Heart right ventricle (tissue), 16 donors: ENCODE data around the gene MPRIP. TPM values are rescaled to one million over a fixed set of nuclear protein-coding genes. Genes with fewer than 3 reads are reported as not detected.

ENCODE experiments used
- ATAC-seq, 8 donors: fragments of 200-7000 bp; cut with Tn5 transposase; one replicate each; pipeline ENCODE4 v1.9.1; 2020; ENCODE audit warnings: mild to moderate bottlenecking in 8 of 8, moderate library complexity in 8 of 8, moderate number of reproducible peaks in 1 of 8
- DNase-seq, 2 donors: peaks; one replicate each; pipeline ENCODE4 v3.0.0-alpha.2; 2020
- H3K27ac ChIP-seq, 10 donors: fragments of 200-600 bp; sonication (generic) in 2 of 10; one replicate each; pipeline versions ENCODE4 v1.5.0 to v1.8.0; 2020 to 2022; ENCODE audit warnings: mild to moderate bottlenecking in 3 of 10
- H3K27me3 ChIP-seq, 7 donors: fragments of 200-600 bp; one replicate each; pipeline ENCODE4 v1.8.0; 2021 to 2022; ENCODE audit warnings: mild to moderate bottlenecking in 2 of 7
- H3K36me3 ChIP-seq, 9 donors: fragments of 200-600 bp; sonication (generic) in 1 of 9; one replicate each; pipeline versions ENCODE4 v1.5.0 to v1.8.0; 2020 to 2022; ENCODE audit warnings: mild to moderate bottlenecking in 2 of 9
- H3K4me1 ChIP-seq, 9 donors: fragments of 200-600 bp; sonication (generic) in 1 of 9; one replicate each; pipeline versions ENCODE4 v1.5.0 to v1.8.0; 2020 to 2022; ENCODE audit warnings: mild to moderate bottlenecking in 4 of 9
- H3K4me3 ChIP-seq, 10 donors: fragments of 200-600 bp; sonication (generic) in 2 of 10; one replicate each; pipeline versions ENCODE4 v1.5.0 to v1.8.0; 2020 to 2022; ENCODE audit warnings: mild to moderate bottlenecking in 7 of 10, moderate library complexity in 2 of 10
- H3K9me3 ChIP-seq, 11 donors: fragments of 200-600 bp in 10 of 11; sonication (generic) in 2 of 11; one replicate each; pipeline versions ENCODE4 v1.5.0 to v1.8.0; 2013 to 2022; ENCODE audit warnings: mild to moderate bottlenecking in 2 of 11, control low read depth in 1 of 11, moderate library complexity in 1 of 11
- WGBS, 2 donors: extraction: QIAGEN DNeasy Blood & Tissue Kit; methylation state at CpG; one replicate each; pipeline ENCODE4 v1.1.7; 2013; ENCODE audit warnings: inconsistent platforms in 1 of 2; 5-methylcytosine and 5-hydroxymethylcytosine counted together
- intact Hi-C, 10 donors: fragments of 100-400 bp; cut with DNase I; formaldehyde crosslinking; loops; one replicate each; pipeline versions ENCODE4 v1.11.1 to v1.14.2; 2022
- polyA plus RNA-seq, 2 donors: library from polyadenylated mRNA; stranded (reverse); fragments of 200-250 nt; gene quantifications; one replicate each; pipeline ENCODE4 v1.2.3, GENCODE V29; 2013
- total RNA-seq, 10 donors: library from RNA; stranded (reverse); fragmentation: NEBNext Ultra II Directional in 3 of 10; extraction: Animal tissue kit (Norgen Biotek cat#: 25700) in 3 of 10; gene quantifications; one replicate each; pipeline versions ENCODE4 v1.2.1 to v1.2.4, GENCODE V29; 2021 to 2023
- TF ChIP-seq, protein P1 (sequence below), 9 donors: fragments of 200-600 bp; sonication (generic) in 2 of 9; IDR thresholded peaks; one replicate each; pipeline versions ENCODE4 v1.5.0 to v1.8.0; 2021 to 2022; ENCODE audit warnings: antibody characterized with exemption in 9 of 9, mild to moderate bottlenecking in 5 of 9, moderate library complexity in 1 of 9
- donor health status: Arrhythmogenic right ventricular cardiomyopathy.
- donor health status: ischemic (EF 13 %, LVEDD 7.1; RV severe dilation, severe dysfunction).
- donor health status: healthy with polysubstance abuse.
- donor health status: DM: no; HTN: yes; CAD: no.
- donor health status: DM: no; HTN: no; CAD: no.
- donor health status: ischemic (EF 25% LVEDD 6.9; RV normal size, moderate dysfunction).
- donor health status: ischemic (EF 25% LVEDD 5.7; RV mildly dilated, moderate dysfunction).
- donor health status: healthy.
- donor health status: DM: yes; HTN: yes; CAD: no.
- donor health status: Ischemic cardiomyopathy.
- donor health status: ischemic (EF 35%, LVEDD 5.7; RV mildly dilated, moderate dysfunction).
- donor health status: nonischemic (EF 11% LVEDD 7.7; RV severe dilation, severe dysfunction).
- donor health status: DM: yes; HTN: yes; CAD: no.
- donor health status: PGD.
- donor health status: ischemic (EF 29% LVEDD 5.4; RV normal size, mild dysfunction).
- donor health status: nonischemic (EF 23%, LVEDD 6.1; RV moderate dilation, normal function).

Gene MPRIP
- total and polyA plus RNA-seq, 12 donors = 225 to 409 (median 321) TPM

DNA sequence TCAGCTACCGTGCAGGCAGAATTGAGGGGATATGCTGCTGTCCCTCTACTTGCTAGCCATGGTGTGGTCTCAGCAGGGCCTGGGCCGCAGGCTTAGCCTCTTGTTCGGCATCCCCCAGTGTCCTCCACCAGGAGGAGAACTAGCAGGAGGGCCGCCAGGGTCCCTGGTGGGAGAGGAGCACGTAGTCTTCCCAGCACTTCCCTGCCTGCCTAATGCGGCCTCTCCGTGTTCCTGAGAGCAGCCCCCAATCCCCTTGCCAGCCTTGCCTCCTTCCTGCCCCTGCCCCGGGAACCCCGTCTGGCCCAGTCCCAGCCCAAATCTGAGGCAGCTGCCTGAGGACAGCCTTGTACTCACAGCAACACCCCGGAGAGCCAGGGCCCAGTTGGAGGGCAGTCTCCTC is 125.7 kb downstream of the MPRIP start:
- H3K36me3 ChIP-seq = peaks cover 0 to 100% (median 53%) of the 10 kb centered on the region in 9 donors
- no peaks in the 10 kb centered on the region for H3K27me3 ChIP-seq
- DNase-seq = no peak
- WGBS, 2 donors = 89 to 95% methylated on average over 10 of the region's 10 CpGs
- intact Hi-C loops = no loop called here
- no peak overlapping the region for H3K27ac ChIP-seq
- no peak overlapping the region for H3K4me3 ChIP-seq
- no peaks in the 10 kb centered on the region for H3K9me3 ChIP-seq
- H3K4me1 ChIP-seq = peaks cover 4 to 31% (median 28%) of the 10 kb centered on the region in 9 donors
- TF ChIP-seq, protein P1, sequence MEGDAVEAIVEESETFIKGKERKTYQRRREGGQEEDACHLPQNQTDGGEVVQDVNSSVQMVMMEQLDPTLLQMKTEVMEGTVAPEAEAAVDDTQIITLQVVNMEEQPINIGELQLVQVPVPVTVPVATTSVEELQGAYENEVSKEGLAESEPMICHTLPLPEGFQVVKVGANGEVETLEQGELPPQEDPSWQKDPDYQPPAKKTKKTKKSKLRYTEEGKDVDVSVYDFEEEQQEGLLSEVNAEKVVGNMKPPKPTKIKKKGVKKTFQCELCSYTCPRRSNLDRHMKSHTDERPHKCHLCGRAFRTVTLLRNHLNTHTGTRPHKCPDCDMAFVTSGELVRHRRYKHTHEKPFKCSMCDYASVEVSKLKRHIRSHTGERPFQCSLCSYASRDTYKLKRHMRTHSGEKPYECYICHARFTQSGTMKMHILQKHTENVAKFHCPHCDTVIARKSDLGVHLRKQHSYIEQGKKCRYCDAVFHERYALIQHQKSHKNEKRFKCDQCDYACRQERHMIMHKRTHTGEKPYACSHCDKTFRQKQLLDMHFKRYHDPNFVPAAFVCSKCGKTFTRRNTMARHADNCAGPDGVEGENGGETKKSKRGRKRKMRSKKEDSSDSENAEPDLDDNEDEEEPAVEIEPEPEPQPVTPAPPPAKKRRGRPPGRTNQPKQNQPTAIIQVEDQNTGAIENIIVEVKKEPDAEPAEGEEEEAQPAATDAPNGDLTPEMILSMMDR (IDR thresholded peaks at IDR 0.05) = no peak
- ATAC-seq = no peak

GRCh38 chr17:17168401-17168800 is 126.1 kb downstream of the MPRIP start:
- intact Hi-C loops = no loop called here
- no peak overlapping the region for H3K27ac ChIP-seq
- peaks cover 0 to 100% (median 58%) of the 10 kb centered on the region in 9 donors for H3K36me3 ChIP-seq
- DNase-seq (no peak), ATAC-seq (no peak)
- H3K4me1 ChIP-seq = peaks cover 4 to 35% (median 31%) of the 10 kb centered on the region in 9 donors
- no peaks in the 10 kb centered on the region for H3K27me3 ChIP-seq
- WGBS, 2 donors = 94% methylated on average over 5 of the region's 5 CpGs
- no peak overlapping the region for H3K4me3 ChIP-seq
- TF ChIP-seq, protein P1 (IDR thresholded peaks at IDR 0.05) = no peak
- no peaks in the 10 kb centered on the region for H3K9me3 ChIP-seq

- Histone ChIP-seq H3K27ac (no peak overlapping the region), H3K4me3 (no peak overlapping the region), H3K4me1 (peaks cover 4 to 40% (median 31%) of the 10 kb centered on the region in 9 donors), H3K27me3 (no peaks in the 10 kb centered on the region), H3K36me3 (peaks cover 0 to 100% (median 61%) of the 10 kb centered on the region in 9 donors), H3K9me3 (no peaks in the 10 kb centered on the region)
- intact Hi-C loops = no loop called here
- WGBS, 2 donors = 88 to 91% methylated on average over 4 of the region's 4 CpGs
- ATAC-seq (no peak), DNase-seq (no peak)
- TF ChIP-seq, protein P1 (IDR thresholded peaks at IDR 0.05) = no peak
Measured at GRCh38 chr17:17169396-17169795, 127.1 kb downstream of the MPRIP start.

GRCh38 chr17:17170346-17170985 is 128.2 kb downstream of the MPRIP start:
- no peak for DNase-seq
- Histone ChIP-seq H3K36me3 (peaks cover 3 to 100% (median 59%) of the 10 kb centered on the region in 9 donors), H3K27ac (peak overlapping the region in 5 of 10 donors; percentile 28 to 63 (median 55)), H3K9me3 (no peaks in the 10 kb centered on the region), H3K27me3 (no peaks in the 10 kb centered on the region), H3K4me1 (peaks cover 4 to 40% (median 32%) of the 10 kb centered on the region in 9 donors), H3K4me3 (no peak overlapping the region)
- no peak for ATAC-seq
- intact Hi-C loops = no loop called here
- WGBS, 2 donors = 57 to 62% methylated on average over 9 of the region's 9 CpGs
- TF ChIP-seq, protein P1 (IDR thresholded peaks at IDR 0.05) = no peak
